Testis (tissue), 2 donors: ENCODE results near the gene BOLL.

ENCODE experiments used
- CTCF ChIP-seq, 3 experiments: fragments of 450-650 bp in 2 of 3; fragments of 200-600 bp in 1 of 3; sonication (generic) in 1 of 3; IDR thresholded peaks; one replicate each; pipeline ENCODE4 v1.5.1; 2016 to 2019; ENCODE audit warnings: antibody characterized with exemption in 3 of 3, mild to moderate bottlenecking in 2 of 3, moderate library complexity in 1 of 3
- POLR2A ChIP-seq: fragments of 450-650 bp; IDR thresholded peaks from one replicate; pipeline ENCODE4 v1.6.1; 2017; ENCODE audit warnings: antibody characterized with exemption, mild to moderate bottlenecking, moderate library complexity

- no peak for TF ChIP-seq CTCF (IDR thresholded peaks at IDR 0.05)
- no peak for TF ChIP-seq POLR2A
These were observed 23.9 kb upstream of the BOLL start for GRCh38 chr2:197809064-197809463.
